SK-N-SH treated with all-trans-retinoic acid at 6 μM for 48 hours (cell line): ENCODE measurements around the gene CTU1.

Source experiments
- ARNTL ChIP-seq: fragments of 450-650 bp; formaldehyde crosslinking; IDR thresholded peaks from 2 replicates; pipeline ENCODE4 v1.5.0; 2020; ENCODE audit warnings: low read depth, mild to moderate bottlenecking, moderate library complexity, borderline replicate concordance
- BACH2 ChIP-seq: fragments of 250-450 bp; sonication (Bioruptor Pico); IDR thresholded peaks from 2 replicates; pipeline ENCODE4 v1.9.0; 2021; ENCODE audit warnings: mild to moderate bottlenecking, borderline replicate concordance
- CREB5 ChIP-seq: fragments of 250-450 bp; sonication (Bioruptor Pico); IDR thresholded peaks from 2 replicates; pipeline ENCODE4 v1.5.1; 2020; ENCODE audit warnings: low read depth, mild to moderate bottlenecking, moderate library complexity
- CSDC2 ChIP-seq: fragments of 250-450 bp; sonication (Bioruptor Pico); IDR thresholded peaks from 2 replicates; pipeline ENCODE4 v1.5.0; 2020; ENCODE audit warnings: mild to moderate bottlenecking, moderate library complexity
- ESRRG ChIP-seq: fragments of 250-450 bp; sonication (Bioruptor Pico); IDR thresholded peaks from 2 replicates; pipeline ENCODE4 v1.6.1; 2021; ENCODE audit warnings: mild to moderate bottlenecking
- OSR1 ChIP-seq: fragments of 250-450 bp; sonication (Bioruptor Pico); IDR thresholded peaks from 2 replicates; pipeline ENCODE4 v1.8.0; 2022; ENCODE audit warnings: moderate library complexity, mild to moderate bottlenecking, inconsistent platforms
- TCF4 ChIP-seq: fragments of 250-450 bp; sonication (Bioruptor Pico); IDR thresholded peaks from 2 replicates; pipeline ENCODE4 v1.8.0; 2021; ENCODE audit warnings: mild to moderate bottlenecking, moderate library complexity, borderline replicate concordance
- ZFP30 ChIP-seq: fragments of 450-650 bp; formaldehyde crosslinking; IDR thresholded peaks from 2 replicates; pipeline ENCODE4 v1.5.0; 2022; ENCODE audit warnings: mild to moderate bottlenecking, moderate library complexity

DNA sequence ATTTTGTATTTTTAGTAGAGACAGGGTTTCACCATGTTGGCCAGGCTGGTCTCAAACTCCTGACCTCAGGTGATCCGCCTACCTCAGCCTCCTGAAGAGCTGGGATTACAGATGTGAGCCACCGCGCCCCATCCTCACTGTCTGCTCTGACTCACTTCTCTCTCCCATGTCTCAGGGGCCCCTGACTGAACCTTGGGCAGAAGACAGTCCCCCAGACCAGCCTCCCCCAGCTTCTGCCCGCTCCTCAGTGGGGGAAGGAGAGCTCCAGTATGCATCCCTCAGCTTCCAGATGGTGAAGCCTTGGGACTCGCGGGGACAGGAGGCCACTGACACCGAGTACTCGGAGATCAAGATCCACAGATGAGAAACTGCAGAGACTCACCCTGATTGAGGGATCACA, 21.5 kb upstream of the CTU1 start:
- TF ChIP-seq ESRRG (CRISPR knock-in tag) (no peak), ARNTL (no peak), TCF4 (CRISPR knock-in tag) (no peak), OSR1 (no peak), ZFP30 (CRISPR knock-in tag) (no peak), CREB5 (CRISPR knock-in tag) (no peak), BACH2 (no peak), CSDC2 (CRISPR knock-in tag) (no peak)
